Measurements from ENCODE around the gene EIF1B. TPM values are rescaled to one million over a fixed set of nuclear protein-coding genes. Genes with fewer than 3 reads are reported as not detected.

EIF1B gene
- total RNA-seq, 1 donor from 2014 or later: 49.1 TPM

DNA sequence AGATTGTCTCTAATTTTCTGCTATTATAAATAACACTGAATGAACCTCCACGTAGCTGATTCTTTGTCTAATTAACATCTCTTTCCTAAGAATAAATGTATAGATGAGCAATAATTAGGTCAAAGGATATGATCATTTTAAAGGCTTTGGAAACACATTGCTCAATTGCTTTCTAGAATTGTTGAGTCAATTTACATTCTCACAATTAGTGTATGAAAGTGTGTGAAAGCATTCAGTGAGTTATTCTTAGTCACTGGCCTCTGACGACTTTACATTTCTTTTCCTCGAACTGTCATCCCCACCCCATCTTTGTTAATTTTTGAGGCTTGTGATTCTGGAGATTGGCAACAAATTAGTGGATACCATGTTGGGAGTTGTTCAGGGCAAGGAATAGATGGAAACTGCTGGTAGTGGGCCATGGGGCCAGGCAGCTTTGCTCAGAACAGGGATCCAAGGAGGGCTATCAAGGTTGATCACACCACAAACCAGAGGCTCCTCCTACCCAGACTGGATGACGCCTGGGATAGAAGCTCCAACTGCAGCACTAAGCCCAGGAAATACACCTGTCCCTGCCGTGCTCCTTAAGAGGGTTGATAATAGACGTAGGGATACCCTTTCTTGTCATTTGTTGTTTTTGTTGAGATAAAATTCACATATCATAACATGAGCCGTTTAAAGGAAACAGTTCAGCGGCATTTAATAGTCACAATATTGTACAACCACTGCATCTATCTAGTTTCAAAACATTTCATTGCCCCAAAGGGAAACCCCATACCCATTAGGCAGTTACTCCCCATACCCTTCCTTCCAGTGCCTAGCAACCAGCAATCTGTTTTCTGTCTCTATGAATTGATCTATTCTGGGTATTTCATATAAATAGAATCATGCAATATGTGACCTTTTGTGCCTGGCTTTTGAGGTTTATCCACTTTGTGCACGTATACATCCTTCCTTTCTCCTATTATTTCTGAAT, 27.9 kb downstream of the EIF1B start:
- no peaks in the 10 kb centered on the region for H3K9me3 Mint-ChIP-seq
- no peaks in the 10 kb centered on the region for H3K4me1 Mint-ChIP-seq (ENCODE audit: low read depth)
- intact Hi-C loops (cut with micrococcal nuclease): no loop called here
- DNase-seq (ENCODE audit: low spot score): no peak
- H3K4me3 Mint-ChIP-seq: no peak overlapping the region
- no peak overlapping the region for H3K27ac Mint-ChIP-seq
- peaks cover 7% of the 10 kb centered on the region for H3K27me3 Mint-ChIP-seq (ENCODE audit: insufficient read depth)
- H3K36me3 Mint-ChIP-seq (ENCODE audit: low read depth): no peaks in the 10 kb centered on the region

- Mint-ChIP-seq H3K4me3 (no peak overlapping the region), H3K27ac (no peak overlapping the region), H3K4me1 (ENCODE audit: low read depth) (no peaks in the 10 kb centered on the region), H3K9me3 (no peaks in the 10 kb centered on the region), H3K36me3 (ENCODE audit: low read depth) (no peaks in the 10 kb centered on the region), H3K27me3 (ENCODE audit: insufficient read depth) (peaks cover 5% of the 10 kb centered on the region)
- intact Hi-C loops (cut with micrococcal nuclease): no loop called here
- DNase-seq (ENCODE audit: low spot score): no peak
Measured at GRCh38 chr3:40339871-40340270, 30.4 kb downstream of the EIF1B start.

GRCh38 chr3:40340541-40341170, 31.1 kb downstream of the EIF1B start:
- Mint-ChIP-seq H3K27ac (no peak overlapping the region), H3K4me3 (no peak overlapping the region), H3K4me1 (ENCODE audit: low read depth) (no peaks in the 10 kb centered on the region), H3K9me3 (no peaks in the 10 kb centered on the region), H3K36me3 (ENCODE audit: low read depth) (no peaks in the 10 kb centered on the region), H3K27me3 (ENCODE audit: insufficient read depth) (peaks cover 5% of the 10 kb centered on the region)
- intact Hi-C loops (cut with micrococcal nuclease): no loop called here
- no peak for DNase-seq (ENCODE audit: low spot score)

DNA sequence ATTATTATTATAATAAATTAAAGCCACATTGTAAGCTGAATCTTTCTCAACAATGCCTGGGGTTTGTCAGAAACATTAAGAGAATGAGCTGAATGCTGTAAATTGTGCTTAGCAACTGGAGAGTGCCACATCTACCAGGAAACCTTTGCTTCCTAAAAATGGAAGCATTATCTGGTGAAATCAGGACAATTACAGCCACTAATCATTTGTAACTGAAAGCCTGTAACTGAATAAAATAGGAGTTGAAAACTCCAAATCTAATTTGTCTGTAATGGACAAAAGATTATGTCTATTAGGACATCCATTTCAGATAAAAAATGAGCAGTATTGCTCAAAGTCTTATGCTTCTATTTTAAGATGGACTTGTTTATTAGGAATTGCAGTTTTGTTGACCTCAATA, 32.2 kb downstream of the EIF1B start:
- Mint-ChIP-seq H3K36me3 (ENCODE audit: low read depth) (no peaks in the 10 kb centered on the region), H3K4me1 (ENCODE audit: low read depth) (no peaks in the 10 kb centered on the region), H3K27ac (no peak overlapping the region), H3K27me3 (ENCODE audit: insufficient read depth) (peaks cover 5% of the 10 kb centered on the region), H3K4me3 (no peak overlapping the region), H3K9me3 (no peaks in the 10 kb centered on the region)
- no peak for DNase-seq (ENCODE audit: low spot score)
- intact Hi-C loops (cut with micrococcal nuclease): no loop called here

DNA sequence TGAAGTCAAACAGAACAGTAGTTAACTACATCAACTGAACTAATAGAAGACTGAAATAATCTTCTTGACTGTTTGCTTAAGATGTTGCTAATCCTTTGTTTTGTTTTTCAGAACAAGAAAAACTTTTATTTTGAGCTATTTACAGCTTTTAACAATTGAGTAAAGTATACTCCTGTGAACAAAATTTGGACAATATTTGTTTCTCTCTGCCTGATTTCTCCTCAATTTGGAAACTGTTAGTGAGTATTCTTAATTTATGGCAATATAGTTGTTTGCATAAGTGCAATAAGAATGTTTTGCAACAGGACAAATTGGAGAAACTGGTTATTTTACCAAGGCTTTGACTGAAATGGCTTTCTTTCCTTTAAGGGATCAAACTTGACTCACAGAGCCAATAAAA, 41.0 kb downstream of the EIF1B start:
- Mint-ChIP-seq H3K36me3 (ENCODE audit: low read depth) (no peaks in the 10 kb centered on the region), H3K27ac (no peak overlapping the region), H3K4me1 (ENCODE audit: low read depth) (no peaks in the 10 kb centered on the region), H3K27me3 (ENCODE audit: insufficient read depth) (peaks cover 5% of the 10 kb centered on the region), H3K9me3 (peaks cover 17% of the 10 kb centered on the region), H3K4me3 (no peak overlapping the region)
- no peak for DNase-seq (ENCODE audit: low spot score)
- intact Hi-C loops (cut with micrococcal nuclease): no loop called here

- no peaks in the 10 kb centered on the region for H3K4me1 Mint-ChIP-seq (ENCODE audit: low read depth)
- H3K27me3 Mint-ChIP-seq (ENCODE audit: insufficient read depth): peaks cover 3% of the 10 kb centered on the region
- peaks cover 14% of the 10 kb centered on the region for H3K9me3 Mint-ChIP-seq
- no peak overlapping the region for H3K4me3 Mint-ChIP-seq
- no peak overlapping the region for H3K27ac Mint-ChIP-seq
- intact Hi-C loops (cut with micrococcal nuclease): no loop called here
- no peak for DNase-seq (ENCODE audit: low spot score)
- H3K36me3 Mint-ChIP-seq (ENCODE audit: low read depth): no peaks in the 10 kb centered on the region
Measured at GRCh38 chr3:40355410-40355809, 45.9 kb downstream of the EIF1B start.

DNA sequence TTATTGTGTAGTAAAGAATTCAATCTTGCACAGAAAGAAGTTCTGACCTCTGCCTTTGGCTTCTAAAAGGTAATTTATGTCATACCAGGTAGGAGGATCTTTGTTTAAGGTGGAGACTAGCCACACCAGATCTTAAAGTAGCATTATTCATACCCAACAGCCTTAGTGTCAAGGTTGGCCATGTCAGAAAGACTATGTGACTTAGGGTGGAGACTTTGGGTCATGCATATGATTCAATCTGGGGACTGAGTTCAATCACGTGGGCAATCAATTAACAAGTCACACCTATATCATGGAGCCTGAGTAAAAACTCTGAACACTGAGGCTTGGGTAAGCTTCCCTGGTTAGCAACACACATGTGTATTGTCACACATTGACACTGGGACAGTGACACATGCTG, 48.9 kb downstream of the EIF1B start:
- H3K36me3 Mint-ChIP-seq (ENCODE audit: low read depth): no peaks in the 10 kb centered on the region
- H3K27me3 Mint-ChIP-seq (ENCODE audit: insufficient read depth): peaks cover 3% of the 10 kb centered on the region
- H3K4me3 Mint-ChIP-seq: no peak overlapping the region
- intact Hi-C loops (cut with micrococcal nuclease): no loop called here
- no peak for DNase-seq (ENCODE audit: low spot score)
- H3K4me1 Mint-ChIP-seq (ENCODE audit: low read depth): no peaks in the 10 kb centered on the region
- no peaks in the 10 kb centered on the region for H3K9me3 Mint-ChIP-seq
- H3K27ac Mint-ChIP-seq: no peak overlapping the region

Other genes starting within 250 kb of the EIF1B start
- not detected in 2 replicates for gene ENTPD3, start 77.5 kb downstream of the EIF1B start, total RNA-seq
- gene RPL14, start 147.6 kb downstream of the EIF1B start, total RNA-seq: 2,245 and 2,326 TPM in 2 replicates
- 7.1 and 8.2 TPM in 2 replicates for gene ZNF619, start 167.4 kb downstream of the EIF1B start, total RNA-seq
- gene ZNF620, start 196.3 kb downstream of the EIF1B start, total RNA-seq: 5.5 and 6.0 TPM in 2 replicates
- gene ZNF621, start 215.3 kb downstream of the EIF1B start, total RNA-seq: 18.3 and 19.0 TPM in 2 replicates

Data from activated T-helper 1 cell treated with anti-CD3 and anti-CD28 coated beads, Interleukin-12 subunit alpha, Interleukin-12 subunit beta, Interleukin-2, Interleukin-4 antibody, amounts not matched to agents 30 ng/mL and 10 ng/mL and 1 ng/mL, durations not matched to agents 14 hours and 24 hours and 36 hours (primary cell).